Glutamatergic neuron (in vitro differentiated cells): ENCODE data around the gene ZNF384. TPM values are rescaled to one million over a fixed set of nuclear protein-coding genes. Genes with fewer than 3 reads are reported as not detected.

Source experiments
- DNase-seq: peaks from one replicate; pipeline ENCODE4 v3.0.0; 2022
- H3K27ac Mint-ChIP-seq: one replicate; pipeline ENCODE4 v1.8.0; 2020; ENCODE audit warnings: mild to moderate bottlenecking, mixed read lengths, inconsistent platforms; ENCODE audit not compliant: unreplicated experiment
- H3K27me3 Mint-ChIP-seq: one replicate; pipeline ENCODE4 v1.8.0; 2020; ENCODE audit warnings: mild to moderate bottlenecking, moderate library complexity, mixed read lengths, inconsistent platforms; ENCODE audit not compliant: unreplicated experiment
- H3K36me3 Mint-ChIP-seq: one replicate; pipeline ENCODE4 v1.8.0; 2020; ENCODE audit warnings: mild to moderate bottlenecking, mixed read lengths, inconsistent platforms; ENCODE audit not compliant: unreplicated experiment
- H3K4me1 Mint-ChIP-seq: one replicate; pipeline ENCODE4 v1.8.0; 2020; ENCODE audit warnings: mild to moderate bottlenecking, low read depth, mixed read lengths, inconsistent platforms; ENCODE audit not compliant: unreplicated experiment
- H3K4me3 Mint-ChIP-seq: one replicate; pipeline ENCODE4 v1.8.0; 2020; ENCODE audit warnings: mild to moderate bottlenecking, mixed read lengths, inconsistent platforms; ENCODE audit not compliant: unreplicated experiment
- H3K9me3 Mint-ChIP-seq: one replicate; pipeline ENCODE4 v1.8.0; 2020; ENCODE audit warnings: mild to moderate bottlenecking, moderate library complexity, mixed read lengths, inconsistent platforms; ENCODE audit not compliant: unreplicated experiment
- CTCF ChIP-seq: fragments of 200-600 bp; sonication (generic); IDR thresholded peaks from one replicate; pipeline ENCODE4 v1.5.0; 2021; ENCODE audit not compliant: partially characterized antibody, unreplicated experiment
- total RNA-seq: library from RNA; stranded (reverse); fragmentation: NEBNext Ultra II Directional; extraction: Animal tissue kit (Norgen Biotek cat#: 25700); gene quantifications from one replicate; pipeline ENCODE4 v1.2.1, GENCODE V29; 2021; ENCODE audit not compliant: unreplicated experiment

The ZNF384 gene
- total RNA-seq, 1 donor from 2014 or later = 83.2 TPM

- Mint-ChIP-seq H3K4me1 (peaks cover 20% of the 10 kb centered on the region), H3K27ac (peak overlapping the region; percentile 72), H3K4me3 (peak overlapping the region; percentile 98), H3K36me3 (peaks cover 8% of the 10 kb centered on the region), H3K27me3 (peaks cover 33% of the 10 kb centered on the region), H3K9me3 (peaks cover 43% of the 10 kb centered on the region)
- no peak for TF ChIP-seq CTCF
- no peak for DNase-seq
Observed at GRCh38 chr12:6698352-6699046, 9.3 kb upstream of the ZNF384 start.

GRCh38 chr12:6697584-6698351 lies 8.6 kb upstream of the ZNF384 start:
- Mint-ChIP-seq H3K27ac (no peak overlapping the region), H3K4me3 (peak overlapping the region; percentile 98), H3K4me1 (peaks cover 17% of the 10 kb centered on the region), H3K9me3 (peaks cover 42% of the 10 kb centered on the region), H3K36me3 (peaks cover 9% of the 10 kb centered on the region), H3K27me3 (peaks cover 35% of the 10 kb centered on the region)
- DNase-seq = peak; percentile 41
- peak; percentile 27 for TF ChIP-seq CTCF

- H3K36me3 Mint-ChIP-seq = peaks cover 12% of the 10 kb centered on the region
- H3K4me3 Mint-ChIP-seq = peak overlapping the region; percentile 17
- DNase-seq = no peak
- TF ChIP-seq CTCF = no peak
- H3K27ac Mint-ChIP-seq = peak overlapping the region; percentile 52
- peaks cover 37% of the 10 kb centered on the region for H3K27me3 Mint-ChIP-seq
- H3K4me1 Mint-ChIP-seq = peaks cover 17% of the 10 kb centered on the region
- peaks cover 40% of the 10 kb centered on the region for H3K9me3 Mint-ChIP-seq
Observed at GRCh38 chr12:6696690-6697583, 7.8 kb upstream of the ZNF384 start.

- Mint-ChIP-seq H3K27me3 (peaks cover 27% of the 10 kb centered on the region), H3K27ac (no peak overlapping the region), H3K36me3 (peaks cover 8% of the 10 kb centered on the region), H3K4me3 (peak overlapping the region; percentile 20), H3K9me3 (peaks cover 29% of the 10 kb centered on the region), H3K4me1 (peaks cover 17% of the 10 kb centered on the region)
- no peak for TF ChIP-seq CTCF
- no peak for DNase-seq
Observed at GRCh38 chr12:6695313-6696045, 6.3 kb upstream of the ZNF384 start.
